ENCODE measurements around the gene WWC2.

GRCh38 chr4:183249854-183250253, 150.8 kb downstream of the WWC2 start:
- no peak for TF ChIP-seq FOXP2 (optimal IDR thresholded peaks at IDR 0.05; ENCODE audit: control extremely low read depth, extremely low read length, insufficient read depth)
- no peak for TF ChIP-seq EZH2 (IDR thresholded peaks at IDR 0.05)
